HG03469 (cell line): ENCODE results near the gene ZNF654.

Experiments
- ATAC-seq: cut with Tn5 transposase; IDR thresholded peaks from one replicate; pipeline ENCODE4 v1.9.1; 2021; ENCODE audit warnings: mild to moderate bottlenecking, moderate library complexity, moderate number of reproducible peaks; ENCODE audit not compliant: unreplicated experiment

ZNF654 gene

DNA sequence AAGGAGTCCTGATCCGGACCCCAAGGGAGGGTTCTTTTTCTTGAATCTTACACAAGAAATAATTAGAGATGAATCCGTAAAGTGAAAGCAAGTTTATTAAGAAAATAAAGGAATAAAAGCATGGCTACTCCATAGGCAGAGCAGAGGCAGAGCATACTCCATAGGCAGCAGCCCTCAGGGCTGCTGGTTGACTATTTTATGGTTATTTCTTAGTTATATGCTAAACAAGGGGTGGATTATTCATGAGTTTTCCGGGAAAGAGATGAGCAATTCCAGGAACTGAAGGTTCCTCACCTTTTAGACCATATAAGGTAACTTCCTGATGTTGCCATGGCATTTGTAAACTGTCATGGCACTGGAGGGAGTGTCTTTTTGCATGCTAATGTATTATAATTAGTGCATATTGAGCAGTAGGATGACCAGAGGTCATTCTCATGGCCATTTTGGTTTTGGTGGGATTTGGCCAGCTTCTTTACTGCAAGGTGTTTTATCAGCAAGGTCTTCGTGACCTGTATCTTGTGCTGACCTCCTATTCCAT is 132.9 kb downstream of the ZNF654 start:
- no peak for ATAC-seq

DNA sequence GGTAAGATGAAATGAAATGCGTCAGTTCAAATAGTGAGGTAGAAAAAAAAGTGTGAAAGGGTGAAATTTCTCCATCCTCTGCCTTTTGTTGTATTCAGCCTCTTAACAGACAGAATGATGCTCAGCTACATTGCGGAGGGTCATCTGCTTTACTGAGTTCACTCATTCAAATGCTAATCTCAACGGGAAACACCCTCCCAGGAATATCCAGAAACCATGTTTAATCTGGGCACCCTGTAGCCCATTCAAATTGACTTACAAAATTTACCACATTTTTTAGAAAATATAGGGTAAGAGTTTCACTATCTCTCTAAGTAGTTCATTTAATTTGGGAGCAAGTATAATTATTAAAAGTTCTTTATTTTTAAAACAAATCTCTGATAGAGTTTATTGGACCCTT is 133.6 kb downstream of the ZNF654 start:
- ATAC-seq, result no peak
